HG03135 (cell line): ENCODE results near the gene BCAT1.

ENCODE experiments used
- ATAC-seq: cut with Tn5 transposase; IDR thresholded peaks from one replicate; pipeline ENCODE4 v1.9.1; 2021; ENCODE audit warnings: mild to moderate bottlenecking, moderate library complexity; ENCODE audit not compliant: unreplicated experiment

Gene BCAT1

GRCh38 chr12:24772813-24773212 lies 176.1 kb downstream of the BCAT1 start:
- ATAC-seq, result no peak

- ATAC-seq, result no peak
These were observed 178.1 kb downstream of the BCAT1 start for GRCh38 chr12:24770821-24771220.

- ATAC-seq, result no peak
These were observed 178.6 kb downstream of the BCAT1 start for GRCh38 chr12:24770334-24770733.

GRCh38 chr12:24769682-24770081 lies 179.2 kb downstream of the BCAT1 start:
- ATAC-seq, result no peak

GRCh38 chr12:24768415-24768814 lies 180.5 kb downstream of the BCAT1 start:
- no peak for ATAC-seq

GRCh38 chr12:24767016-24767415 lies 181.9 kb downstream of the BCAT1 start:
- no peak for ATAC-seq

- no peak for ATAC-seq
These were observed 184.2 kb downstream of the BCAT1 start for GRCh38 chr12:24764712-24765111.

- no peak for ATAC-seq
These were observed 188.1 kb downstream of the BCAT1 start for GRCh38 chr12:24760606-24761378.

GRCh38 chr12:24760162-24760561 lies 188.7 kb downstream of the BCAT1 start:
- ATAC-seq, result no peak
